GM12892 (cell line): Measurements from ENCODE around the gene BCKDK.

ENCODE experiments used
- POLR2A ChIP-seq: IDR thresholded peaks from 2 replicates; pipeline ENCODE4 v1.6.1; 2011; ENCODE audit warnings: low read depth, low read length, control low read depth
- POLR2AphosphoS5 ChIP-seq: IDR thresholded peaks from 2 replicates; pipeline ENCODE4 v1.6.1; 2011; ENCODE audit warnings: low read depth, low read length, control low read depth
- TAF1 ChIP-seq: IDR thresholded peaks from 2 replicates; pipeline ENCODE4 v1.6.1; 2011; ENCODE audit warnings: low read depth, mild to moderate bottlenecking, control low read depth, low read length, borderline replicate concordance

DNA sequence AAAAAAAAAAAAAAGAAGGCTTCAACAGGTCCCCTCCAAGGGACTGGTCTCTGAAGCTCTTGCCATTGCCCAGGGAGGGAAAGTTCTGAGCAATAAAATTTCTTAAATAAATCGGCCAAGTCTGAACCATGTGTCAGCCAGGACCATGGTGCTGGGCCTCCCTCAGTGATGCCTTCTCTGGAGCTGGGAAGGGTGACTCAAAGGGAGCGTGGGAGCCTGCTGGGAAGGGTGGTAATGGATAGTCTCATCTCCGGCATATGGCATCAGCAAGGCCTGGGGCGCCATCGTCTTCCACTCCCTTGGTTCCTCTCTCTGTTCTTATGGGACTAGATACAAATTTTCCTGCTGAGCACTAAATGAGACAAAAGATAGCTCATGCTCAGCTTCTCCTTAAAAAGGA is 15.9 kb upstream of the BCKDK start:
- no peak for TF ChIP-seq POLR2AphosphoS5
- TF ChIP-seq POLR2A = no peak
- no peak for TF ChIP-seq TAF1
